Muscle layer of colon (tissue), 2 donors: Measurements from ENCODE around the gene VASH1.
A peak's percentile ranks its signal among the peaks of the same experiment; 100 is the strongest.
"Not testable (repeated sequence)": the region's sequence is repeated elsewhere in the genome, so short reads cannot be mapped to it uniquely, and the experiment has no call there.

Source experiments
- H3K27ac ChIP-seq: one replicate; pipeline ENCODE4 v1.7.0; 2013; ENCODE audit warnings: low read depth, mild to moderate bottlenecking, low read length, moderate library complexity
- H3K27me3 ChIP-seq, 2 donors: one replicate each; pipeline ENCODE4 v1.7.0; 2013; ENCODE audit warnings: low read length in 2 of 2, mild to moderate bottlenecking in 2 of 2; ENCODE audit not compliant: insufficient read depth in 2 of 2, control insufficient read depth in 1 of 2
- H3K36me3 ChIP-seq: one replicate; pipeline ENCODE4 v1.7.0; 2013; ENCODE audit warnings: mild to moderate bottlenecking, low read length; ENCODE audit not compliant: insufficient read depth
- H3K4me1 ChIP-seq: one replicate; pipeline ENCODE4 v1.7.0; 2013; ENCODE audit warnings: mild to moderate bottlenecking, low read length; ENCODE audit not compliant: insufficient read depth
- H3K4me3 ChIP-seq, 2 donors: one replicate each; pipeline ENCODE4 v1.7.0; 2013; ENCODE audit warnings: low read length in 2 of 2, low read depth in 1 of 2, mild to moderate bottlenecking in 1 of 2, moderate library complexity in 1 of 2
- H3K9ac ChIP-seq: one replicate; pipeline ENCODE4 v1.7.0; 2013; ENCODE audit warnings: low read length
- H3K9me3 ChIP-seq: one replicate; pipeline ENCODE4 v1.7.0; 2013; ENCODE audit warnings: mild to moderate bottlenecking, low read length
- donor health status: abdominal sarcoma.
- donor health status: Adenocarcinoma of cecum.

VASH1 gene

DNA sequence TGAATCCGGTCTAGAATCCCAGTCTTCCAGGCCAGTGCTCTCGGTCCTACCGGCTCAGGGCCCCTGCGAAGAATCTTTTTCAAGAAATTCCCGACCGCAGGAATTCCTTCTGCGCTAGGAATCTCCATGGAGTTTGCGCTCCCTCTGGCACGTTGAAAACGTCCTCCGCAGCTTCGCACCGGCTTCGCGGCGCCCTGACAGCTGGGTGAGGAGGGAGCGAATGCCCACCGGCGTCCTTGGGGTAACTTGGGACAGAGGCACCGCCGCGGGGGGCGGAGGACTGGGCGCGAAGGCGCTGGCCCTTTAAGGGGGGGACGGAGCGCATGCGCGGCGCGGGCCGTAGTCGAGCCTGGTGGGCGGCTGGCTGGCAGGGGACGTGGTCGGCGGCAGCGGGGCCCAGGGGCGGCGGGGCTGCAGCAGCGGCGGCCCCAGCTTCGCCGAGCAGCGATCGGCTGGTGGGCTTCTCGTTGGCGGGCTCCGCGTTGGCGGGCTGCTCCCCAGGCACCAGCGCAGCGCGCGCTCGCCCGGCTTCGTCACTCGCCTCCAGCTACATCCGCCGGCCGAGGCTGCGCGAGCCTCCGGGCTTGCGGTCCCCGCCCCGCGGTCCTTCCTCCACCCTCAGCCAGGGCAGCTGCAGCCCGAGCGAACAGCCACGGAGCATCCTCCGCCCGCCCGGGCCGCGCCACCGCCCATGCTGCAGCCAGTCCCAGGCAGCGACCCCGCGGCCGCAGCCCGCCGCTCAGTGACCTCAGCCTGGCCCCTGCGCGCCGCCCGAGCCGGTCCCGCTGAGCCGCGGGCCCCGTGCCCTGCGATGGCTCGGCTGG, at the start of gene VASH1:
Gene VASH1, plus strand, starts transcription at position 333 of the 824 bp plus-strand sequence. CDS start 1,354 bp downstream, outside the sequence.
- no peaks in the 10 kb centered on the region for H3K27me3 ChIP-seq

DNA sequence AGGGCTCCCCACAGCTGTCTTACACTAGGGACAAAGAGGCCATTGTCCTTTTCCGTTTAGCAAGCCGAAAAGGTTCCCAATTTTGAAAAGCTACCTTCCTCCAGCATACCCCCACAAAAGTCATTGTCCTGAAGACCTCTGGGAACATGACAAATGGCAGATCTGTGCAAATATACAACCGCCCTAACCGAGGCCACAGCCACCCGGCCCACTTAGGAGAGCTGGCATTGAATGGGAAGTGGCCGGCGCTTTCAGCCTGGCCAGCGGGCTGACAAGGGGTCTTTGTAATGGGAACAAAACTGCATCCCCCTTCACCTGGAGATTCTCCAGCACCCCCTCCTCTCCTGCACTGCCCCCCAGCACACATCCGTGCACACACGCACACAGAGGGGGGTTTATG, 48.1 kb upstream of the VASH1 start:
- Histone ChIP-seq H3K27me3 (no peaks in the 10 kb centered on the region), H3K4me1 (no peaks in the 10 kb centered on the region), H3K27ac (no peak overlapping the region), H3K9ac (no peak overlapping the region), H3K4me3 (no peak overlapping the region), H3K36me3 (no peaks in the 10 kb centered on the region), H3K9me3 (no peaks in the 10 kb centered on the region)

More for the DNA sequence above, at the start of gene VASH1:
- H3K4me3 ChIP-seq: peak within 1 kb of the TSS; percentile 65 to 93
- H3K27ac ChIP-seq: peak within 1 kb of the TSS; percentile 21
- no peaks in the 10 kb centered on the region for H3K9me3 ChIP-seq
- H3K9ac ChIP-seq: peak within 1 kb of the TSS; percentile 12
- peaks cover 19% of the 10 kb centered on the region for H3K4me1 ChIP-seq
- no peaks in the 10 kb centered on the region for H3K36me3 ChIP-seq

DNA sequence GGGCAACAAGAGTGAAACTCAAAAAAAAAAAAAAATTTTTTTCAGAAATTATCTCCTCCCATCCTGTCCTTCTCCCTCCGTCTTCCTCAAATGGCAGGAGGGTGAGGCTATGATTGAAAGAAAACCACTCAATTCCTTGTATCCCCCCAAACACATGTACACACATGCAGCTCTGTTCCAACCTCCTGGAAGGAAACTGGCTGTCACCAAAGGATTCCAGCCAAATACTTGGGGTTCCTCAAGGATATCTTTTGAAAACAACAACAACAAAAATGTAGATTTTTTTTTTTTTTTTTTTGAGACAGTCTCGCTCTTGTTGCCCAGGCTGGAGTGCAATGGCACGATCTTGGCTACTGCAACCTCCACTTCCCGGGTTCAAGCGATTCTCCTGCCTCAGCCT, 46.8 kb upstream of the VASH1 start:
- Histone ChIP-seq H3K4me1 (no peaks in the 10 kb centered on the region), H3K27me3 (no peaks in the 10 kb centered on the region), H3K4me3 (no peak overlapping the region), H3K9ac (no peak overlapping the region), H3K27ac (no peak overlapping the region), H3K36me3 (no peaks in the 10 kb centered on the region), H3K9me3 (no peaks in the 10 kb centered on the region)

DNA sequence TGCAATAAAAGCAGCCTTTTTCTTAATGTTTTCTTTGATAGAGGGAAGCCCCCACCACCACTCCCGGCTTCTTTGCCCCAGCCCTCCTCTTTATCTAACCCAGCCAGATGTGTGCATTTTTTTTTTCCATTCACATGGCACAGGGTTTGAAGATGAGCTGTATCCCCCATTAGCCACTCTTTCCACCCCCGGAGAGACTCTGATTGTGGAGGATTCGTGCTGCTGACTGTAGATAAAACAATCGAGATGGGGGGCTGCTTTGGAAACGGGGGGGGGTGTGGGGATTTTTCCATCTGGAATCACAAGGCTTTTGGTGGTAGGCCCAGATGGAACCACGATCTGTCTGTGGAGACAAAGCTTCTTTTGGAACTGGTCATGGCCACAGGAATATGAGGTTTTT, 46.2 kb upstream of the VASH1 start:
- Histone ChIP-seq H3K9ac (no peak overlapping the region), H3K9me3 (no peaks in the 10 kb centered on the region), H3K4me1 (no peaks in the 10 kb centered on the region), H3K36me3 (no peaks in the 10 kb centered on the region), H3K27me3 (no peaks in the 10 kb centered on the region), H3K27ac (no peak overlapping the region), H3K4me3 (no peak overlapping the region)

DNA sequence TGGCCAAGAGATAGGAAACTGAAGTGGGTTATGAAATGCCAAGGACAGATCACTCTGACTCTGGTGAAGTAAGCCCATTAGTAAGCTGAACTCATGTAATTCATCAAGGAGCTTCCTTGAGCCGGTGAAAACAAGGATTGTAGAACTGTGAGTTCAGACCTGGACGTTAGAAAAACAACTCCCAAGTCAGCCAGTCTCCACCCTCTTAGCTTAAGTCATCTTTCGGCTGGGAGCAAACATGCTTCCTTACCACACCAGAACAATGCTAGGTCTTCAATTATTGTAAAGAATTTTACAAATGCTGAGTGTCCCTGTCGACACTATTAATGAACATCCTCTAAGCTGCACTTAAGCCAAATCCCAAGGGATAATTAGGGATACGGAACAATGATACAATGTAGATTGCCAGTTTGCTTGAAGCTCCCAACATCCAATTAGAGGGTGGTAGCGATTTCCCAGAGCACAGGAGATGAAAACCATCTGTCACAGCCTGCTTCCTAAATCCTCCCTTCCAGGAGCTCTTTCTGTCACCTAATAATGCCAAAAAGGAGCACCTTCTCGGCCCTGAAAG, 45.7 kb upstream of the VASH1 start:
- Histone ChIP-seq H3K4me1 (no peaks in the 10 kb centered on the region), H3K27ac (no peak overlapping the region), H3K9ac (no peak overlapping the region), H3K36me3 (no peaks in the 10 kb centered on the region), H3K9me3 (no peaks in the 10 kb centered on the region), H3K27me3 (no peaks in the 10 kb centered on the region), H3K4me3 (no peak overlapping the region)

DNA sequence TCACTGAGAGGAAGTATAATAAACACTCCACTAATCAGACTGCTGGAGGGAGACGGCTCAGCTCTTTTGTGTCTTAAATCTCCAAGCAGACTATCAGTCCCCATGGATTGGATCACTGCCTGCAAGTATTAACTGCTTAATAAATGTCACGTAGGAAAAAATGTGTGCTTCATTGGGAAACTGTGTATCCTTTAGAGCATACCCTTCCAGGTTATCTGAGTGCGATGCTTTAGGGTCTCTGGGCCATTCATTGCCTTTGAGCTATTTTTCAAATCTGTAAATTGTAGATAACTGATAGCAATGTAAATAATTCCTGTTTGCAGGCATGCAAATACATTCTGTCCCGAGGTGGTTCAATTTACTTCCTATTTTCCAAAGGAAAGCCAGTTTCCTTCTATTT, 45.0 kb upstream of the VASH1 start:
- Histone ChIP-seq H3K36me3 (no peaks in the 10 kb centered on the region), H3K27ac (no peak overlapping the region), H3K9ac (no peak overlapping the region), H3K27me3 (no peaks in the 10 kb centered on the region), H3K4me1 (no peaks in the 10 kb centered on the region), H3K4me3 (no peak overlapping the region), H3K9me3 (no peaks in the 10 kb centered on the region)

DNA sequence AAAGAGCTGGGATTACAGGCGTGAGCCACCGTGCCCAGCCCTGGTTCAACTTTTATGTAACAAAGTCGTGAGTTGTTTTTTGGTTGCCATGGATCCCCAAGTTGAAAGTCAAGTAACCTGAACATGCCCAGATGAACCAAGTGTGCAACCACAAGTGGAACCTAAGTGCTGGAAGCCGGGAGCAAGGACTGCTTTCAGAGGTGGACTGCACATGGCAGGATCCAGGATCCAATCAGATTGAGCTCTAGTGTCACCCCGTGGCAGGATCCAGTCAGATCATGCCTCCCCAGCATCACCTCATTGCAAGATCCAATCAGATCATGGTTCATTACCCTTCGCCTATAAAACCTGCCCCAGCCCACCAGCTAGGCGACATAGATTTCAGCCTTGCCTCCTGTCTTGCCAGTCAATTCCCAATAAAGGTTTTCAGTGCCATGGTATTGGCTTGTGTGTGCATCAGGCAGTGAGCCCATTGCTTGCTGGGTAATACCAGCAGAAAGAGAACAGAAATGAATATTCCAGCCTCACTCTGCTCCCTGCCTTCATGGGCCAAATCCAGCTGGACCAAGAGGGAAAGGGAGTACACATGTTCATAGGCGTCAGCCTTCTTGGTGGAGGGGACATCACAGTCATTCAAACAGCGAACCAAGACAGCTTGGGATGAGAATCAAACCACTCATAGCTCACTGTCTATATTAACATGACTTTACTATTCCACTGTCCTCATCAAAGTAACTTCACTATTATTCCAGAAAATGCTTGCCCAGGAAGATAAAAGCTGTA, 43.6 kb upstream of the VASH1 start:
- no peak overlapping the region for H3K4me3 ChIP-seq
- H3K9me3 ChIP-seq: no peaks in the 10 kb centered on the region
- H3K27me3 ChIP-seq: no peaks in the 10 kb centered on the region
- H3K9ac ChIP-seq: no peak overlapping the region
- H3K27ac ChIP-seq: no peak overlapping the region
- H3K4me1 ChIP-seq: no peaks in the 10 kb centered on the region
- H3K36me3 ChIP-seq: no peaks in the 10 kb centered on the region

DNA sequence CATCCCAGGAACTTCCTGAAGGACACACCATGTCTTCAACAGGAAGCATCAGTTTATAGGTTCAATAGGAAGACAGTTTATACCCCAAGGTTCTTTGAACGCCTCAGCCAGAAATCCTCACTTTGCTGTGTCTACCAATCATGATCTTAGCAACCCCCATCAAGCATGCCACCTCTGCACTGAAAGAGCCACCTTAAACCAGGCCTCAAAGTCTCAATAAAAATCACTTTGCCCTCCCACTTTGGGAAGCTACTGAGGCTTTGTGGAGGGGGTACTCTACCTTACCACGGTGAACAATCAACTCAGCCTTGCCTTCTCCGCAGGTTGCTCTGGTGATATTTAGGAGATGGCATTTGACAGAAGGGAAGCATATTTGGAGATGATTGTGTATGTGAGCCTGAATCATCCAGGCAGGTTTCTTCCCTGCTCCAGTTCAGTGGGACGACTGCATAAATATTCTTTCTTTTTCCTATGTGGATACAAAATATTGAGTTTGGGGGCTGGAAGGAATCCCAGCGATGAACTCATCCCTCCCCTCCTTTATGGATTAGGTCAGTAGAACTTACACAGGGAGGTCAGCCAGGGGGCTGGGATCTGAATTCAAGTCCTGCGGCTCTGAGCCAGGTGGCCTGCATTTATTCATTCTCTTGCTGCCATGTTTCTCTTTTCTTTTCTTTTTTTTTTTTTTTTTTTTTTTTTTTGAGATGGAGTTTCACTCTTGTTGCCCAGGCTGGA, 42.8 kb upstream of the VASH1 start:
- Histone ChIP-seq H3K36me3 (no peaks in the 10 kb centered on the region), H3K9ac (no peak overlapping the region), H3K9me3 (no peaks in the 10 kb centered on the region), H3K27me3 (no peaks in the 10 kb centered on the region), H3K4me1 (no peaks in the 10 kb centered on the region), H3K27ac (no peak overlapping the region), H3K4me3 (no peak overlapping the region)

DNA sequence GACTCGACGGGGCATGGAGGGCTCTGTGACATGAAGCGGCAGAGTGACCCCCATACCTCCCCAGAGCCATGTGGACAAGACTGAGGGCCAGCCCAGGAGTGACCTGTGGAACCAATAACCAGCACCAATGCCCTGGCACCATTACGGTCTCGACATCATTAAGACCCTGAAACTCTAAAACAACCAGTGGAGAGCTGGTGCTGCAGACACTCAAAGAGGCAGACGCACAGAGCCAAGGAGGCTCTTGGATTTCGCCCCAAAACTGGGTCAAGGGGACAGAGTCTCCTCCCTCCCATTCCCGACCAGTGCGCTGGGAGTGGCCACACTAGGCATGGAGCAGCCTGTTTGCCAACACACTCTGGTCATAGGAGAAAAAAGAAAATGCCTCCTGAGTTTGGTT, 41.6 kb upstream of the VASH1 start:
- Histone ChIP-seq H3K4me1 (no peaks in the 10 kb centered on the region), H3K9ac (no peak overlapping the region), H3K9me3 (no peaks in the 10 kb centered on the region), H3K4me3 (no peak overlapping the region), H3K27ac (no peak overlapping the region), H3K27me3 (no peaks in the 10 kb centered on the region), H3K36me3 (no peaks in the 10 kb centered on the region)

DNA sequence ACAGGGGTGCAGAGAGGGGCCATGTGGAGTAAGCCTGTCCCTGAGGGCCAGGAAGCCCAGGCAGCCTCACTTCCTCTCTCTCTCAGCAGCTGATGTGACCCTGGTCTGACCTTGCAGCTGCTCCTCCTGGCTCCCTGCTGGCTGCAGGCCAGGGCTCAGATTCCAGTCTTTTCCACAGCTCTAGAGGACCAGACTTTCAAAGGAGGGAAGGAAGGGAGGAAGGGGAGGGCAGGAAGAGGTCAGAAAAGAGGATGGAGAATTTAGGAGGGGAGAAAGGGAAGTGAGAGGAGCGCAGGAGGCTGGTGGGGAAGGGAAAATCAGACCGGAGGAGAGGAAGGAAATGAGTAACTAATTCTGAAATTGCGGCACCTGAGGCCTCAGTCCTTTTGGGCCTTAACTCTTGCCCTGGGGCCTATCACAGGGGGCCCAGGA, 40.9 kb upstream of the VASH1 start:
- H3K4me1 ChIP-seq: no peaks in the 10 kb centered on the region
- no peak overlapping the region for H3K27ac ChIP-seq
- no peaks in the 10 kb centered on the region for H3K9me3 ChIP-seq
- no peak overlapping the region for H3K4me3 ChIP-seq
- no peak overlapping the region for H3K9ac ChIP-seq
- no peaks in the 10 kb centered on the region for H3K36me3 ChIP-seq
- H3K27me3 ChIP-seq: no peaks in the 10 kb centered on the region

DNA sequence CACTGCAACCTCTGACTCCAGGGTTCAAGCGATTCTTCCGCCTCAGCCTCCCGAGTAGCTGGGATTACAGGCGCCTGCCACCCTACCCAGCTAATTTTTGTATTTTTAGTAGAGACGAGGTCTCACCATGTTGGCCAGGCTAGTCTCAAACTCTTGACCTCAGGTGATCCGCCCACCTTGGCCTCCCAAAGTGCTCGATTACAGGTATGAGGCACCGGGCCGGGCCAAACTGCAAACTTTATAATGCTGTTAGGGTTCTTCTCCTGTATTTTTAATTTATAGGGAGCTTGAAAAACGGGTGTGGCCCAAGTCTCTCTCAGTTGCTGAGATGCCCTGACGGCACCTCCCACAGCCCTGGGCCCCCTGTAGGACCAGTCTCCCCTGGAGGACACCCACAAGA, 39.8 kb upstream of the VASH1 start:
- not testable (repeated sequence) for H3K4me1 ChIP-seq, H3K9ac ChIP-seq, H3K9me3 ChIP-seq, H3K36me3 ChIP-seq, H3K27ac ChIP-seq, H3K27me3 ChIP-seq, H3K4me3 ChIP-seq
